IPS-20b (cell line): ENCODE measurements around the gene CHID1.
A peak's percentile ranks its signal among the peaks of the same experiment; 100 is the strongest.

Experiments used
- H3K27ac ChIP-seq: one replicate; pipeline ENCODE4 v1.5.1; 2013; ENCODE audit warnings: low read length
- H3K27me3 ChIP-seq: 2 replicates; pipeline ENCODE4 v1.6.1; 2013; ENCODE audit warnings: mild to moderate bottlenecking, low read length, inconsistent platforms; ENCODE audit not compliant: insufficient read depth
- H3K36me3 ChIP-seq: 2 replicates; pipeline ENCODE4 v1.6.1; 2013; ENCODE audit warnings: low read depth, mild to moderate bottlenecking, inconsistent platforms, low read length, moderate library complexity; ENCODE audit not compliant: insufficient read depth
- H3K4me1 ChIP-seq: 2 replicates; pipeline ENCODE4 v1.6.1; 2013; ENCODE audit warnings: mild to moderate bottlenecking, control low read depth, inconsistent platforms, low read length, moderate library complexity; ENCODE audit not compliant: insufficient read depth
- H3K4me3 ChIP-seq: 2 replicates; pipeline ENCODE4 v1.5.1; 2013; ENCODE audit warnings: mild to moderate bottlenecking, low read length, inconsistent platforms
- H3K9ac ChIP-seq: 2 replicates; pipeline ENCODE4 v1.6.1; 2013; ENCODE audit warnings: low read depth, mild to moderate bottlenecking, inconsistent platforms, low read length, moderate library complexity
- H3K9me3 ChIP-seq: 2 replicates; pipeline ENCODE4 v1.6.1; 2013; ENCODE audit warnings: mild to moderate bottlenecking, low read depth, low read length, inconsistent platforms; ENCODE audit not compliant: insufficient read depth

CHID1 gene

DNA sequence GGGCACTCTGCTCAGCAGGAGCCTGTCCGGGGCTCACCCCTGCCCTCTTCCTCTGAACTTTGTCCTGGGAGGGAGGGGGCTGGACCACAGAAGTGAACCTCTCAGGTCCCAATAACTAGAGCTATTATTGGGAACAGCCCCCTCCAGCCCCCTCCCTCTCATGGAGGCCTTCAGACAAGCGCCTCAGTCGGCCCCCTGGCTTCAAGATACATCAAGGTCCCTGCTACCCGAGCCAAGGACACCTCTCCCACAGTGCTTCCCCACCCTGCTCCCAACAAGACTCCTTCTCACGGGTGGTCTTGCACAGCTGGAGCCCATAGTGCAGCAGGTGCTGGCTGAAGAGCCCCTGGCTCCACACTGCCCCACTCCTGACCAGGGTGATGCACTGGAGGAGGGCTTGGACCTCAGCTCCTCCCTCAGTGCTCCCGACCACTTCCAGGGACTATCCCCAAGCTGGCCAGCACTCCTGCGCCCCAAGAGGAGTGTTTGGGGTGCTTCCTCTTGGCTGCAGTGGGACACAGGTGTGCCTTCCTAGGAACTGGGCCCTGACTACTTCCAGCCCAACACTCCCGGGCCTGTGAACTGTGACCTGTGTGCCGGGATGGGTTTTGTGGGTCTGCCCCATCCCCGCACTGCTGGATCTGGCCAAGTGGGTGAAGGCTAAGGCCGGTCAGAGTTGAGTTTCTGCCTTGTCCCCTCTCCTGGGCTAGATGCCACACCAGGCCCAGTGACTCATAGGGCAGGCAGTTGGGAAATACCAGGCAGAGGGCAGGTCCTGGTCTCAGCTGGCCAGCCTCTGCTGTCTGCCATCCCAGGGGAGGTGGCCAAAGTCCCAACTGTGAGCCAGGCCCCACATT lies 89.7 kb downstream of the CHID1 start:
- peak overlapping the region; percentile 59; the same call in 1 of the 2 replicates for H3K9ac ChIP-seq
- no peaks in the 10 kb centered on the region; the same call in 1 of the 2 replicates for H3K4me1 ChIP-seq
- H3K9me3 ChIP-seq = no peaks in the 10 kb centered on the region
- H3K4me3 ChIP-seq = peak overlapping the region; percentile 74; the same call in 1 of the 2 replicates
- H3K27me3 ChIP-seq = peaks cover 7% of the 10 kb centered on the region; the same call in 1 of the 2 replicates
- H3K36me3 ChIP-seq = peaks cover 8% of the 10 kb centered on the region
- H3K27ac ChIP-seq = no peak overlapping the region

- no peak overlapping the region for H3K27ac ChIP-seq
- H3K36me3 ChIP-seq = peaks cover 6% of the 10 kb centered on the region
- H3K9ac ChIP-seq = peak overlapping the region; percentile 59; the same call in 1 of the 2 replicates
Observed at GRCh38 chr11:819943-820649, 90.5 kb downstream of the CHID1 start.

GRCh38 chr11:819129-819931 lies 91.3 kb downstream of the CHID1 start:
- peak overlapping the region; percentile 74 for H3K4me3 ChIP-seq
- H3K36me3 ChIP-seq = peaks cover 8% of the 10 kb centered on the region
- H3K27me3 ChIP-seq = no peaks in the 10 kb centered on the region
- no peaks in the 10 kb centered on the region for H3K9me3 ChIP-seq
- no peaks in the 10 kb centered on the region; the same call in 1 of the 2 replicates for H3K4me1 ChIP-seq
- H3K27ac ChIP-seq = no peak overlapping the region
- peak overlapping the region; percentile 51; the same call in 1 of the 2 replicates for H3K9ac ChIP-seq

More at GRCh38 chr11:819943-820649, 90.5 kb downstream of the CHID1 start:
- H3K4me3 ChIP-seq = peak overlapping the region; percentile 74
- no peaks in the 10 kb centered on the region; the same call in 1 of the 2 replicates for H3K4me1 ChIP-seq
- H3K9me3 ChIP-seq = no peaks in the 10 kb centered on the region
- H3K27me3 ChIP-seq = no peaks in the 10 kb centered on the region; the same call in 1 of the 2 replicates

DNA sequence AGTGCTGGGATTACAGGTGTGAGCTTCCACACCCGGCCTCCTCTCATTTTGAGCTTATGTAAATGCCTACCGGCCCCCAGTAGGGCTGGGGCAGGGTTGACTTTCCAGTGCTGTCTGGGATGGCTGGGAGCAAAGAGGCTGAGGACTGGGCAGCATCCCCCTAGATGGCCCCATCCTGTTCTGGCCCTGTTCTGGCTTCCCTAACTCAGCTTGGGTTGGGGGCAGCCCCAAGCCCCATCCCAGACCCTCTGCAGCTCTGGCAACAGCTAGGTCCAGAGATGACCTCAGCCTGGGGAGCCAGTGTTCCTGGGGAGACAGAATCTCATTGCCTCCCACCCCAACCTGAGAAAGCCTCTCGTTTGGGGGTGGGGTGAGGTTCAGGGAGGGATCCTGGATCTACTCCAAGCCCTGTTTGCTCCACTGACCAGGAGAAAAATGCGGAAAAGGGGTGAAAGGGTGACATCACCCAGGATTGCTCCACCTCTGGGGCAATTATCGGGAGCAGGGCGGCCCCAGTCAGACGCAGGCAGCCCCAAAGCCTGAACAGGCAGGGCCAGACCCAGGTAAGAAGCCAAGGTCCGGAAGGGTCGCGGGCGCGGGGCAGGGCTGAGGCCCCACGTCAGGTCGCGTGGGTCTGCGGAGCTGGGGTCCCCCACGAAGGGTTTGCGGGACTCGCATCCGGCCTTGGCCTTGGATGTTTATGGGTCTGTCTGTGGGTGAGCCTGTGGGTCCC lies 92.0 kb downstream of the CHID1 start, which contains the start of gene PNPLA2:
TSS of gene PNPLA2 (plus strand) at position 519 of the 733 bp plus-strand sequence. CDS start 805 bp downstream, outside the sequence.
- H3K27me3 ChIP-seq = no peaks in the 10 kb centered on the region
- no peaks in the 10 kb centered on the region; the same call in 1 of the 2 replicates for H3K4me1 ChIP-seq
- H3K9ac ChIP-seq = peak within 1 kb of the TSS; percentile 51; the same call in 1 of the 2 replicates
- peak within 1 kb of the TSS; percentile 74 for H3K4me3 ChIP-seq
- H3K36me3 ChIP-seq = peaks cover 14% of the 10 kb centered on the region; the same call in 1 of the 2 replicates
- H3K27ac ChIP-seq = no peak within 1 kb of the TSS
- H3K9me3 ChIP-seq = no peaks in the 10 kb centered on the region
